Effector memory CD4-positive, alpha-beta T cell (primary cell): ENCODE measurements around the gene TMEM236.

ENCODE experiments used
- DNase-seq, 3 donors: peaks; one replicate each; pipeline ENCODE4 v3.0.0-alpha.2; 2020
- H3K27ac ChIP-seq: 2 replicates; pipeline ENCODE4 v1.7.0; 2013; ENCODE audit warnings: mild to moderate bottlenecking, low read length, moderate library complexity; ENCODE audit not compliant: insufficient read depth, poor library complexity, severe bottlenecking
- H3K27me3 ChIP-seq: replicated peaks from 2 replicates; pipeline ENCODE4 v1.7.0; 2013; ENCODE audit warnings: mild to moderate bottlenecking, low read length; ENCODE audit not compliant: insufficient read depth, control insufficient read depth, poor library complexity, severe bottlenecking
- H3K36me3 ChIP-seq: 2 replicates; pipeline ENCODE4 v1.7.0; 2013; ENCODE audit warnings: mild to moderate bottlenecking, low read length, moderate library complexity; ENCODE audit not compliant: control insufficient read depth, insufficient read depth
- H3K4me1 ChIP-seq: 2 replicates; pipeline ENCODE4 v1.7.0; 2013; ENCODE audit warnings: low read length, mild to moderate bottlenecking; ENCODE audit not compliant: control insufficient read depth, insufficient read depth, poor library complexity, severe bottlenecking
- H3K4me3 ChIP-seq: 2 replicates; pipeline ENCODE4 v1.7.0; 2013; ENCODE audit warnings: low read length, low read depth, mild to moderate bottlenecking; ENCODE audit not compliant: insufficient read depth, poor library complexity, severe bottlenecking
- H3K9me3 ChIP-seq: 2 replicates; pipeline ENCODE4 v1.7.0; 2013; ENCODE audit warnings: mild to moderate bottlenecking, low read length, moderate library complexity; ENCODE audit not compliant: control insufficient read depth

The TMEM236 gene

GRCh38 chr10:17740668-17741067 lies 11.3 kb upstream of the TMEM236 start:
- no peak overlapping the region for H3K4me3 ChIP-seq
- no peak for DNase-seq
- H3K36me3 ChIP-seq: no peaks in the 10 kb centered on the region
- H3K27ac ChIP-seq: no peak overlapping the region
- no peaks in the 10 kb centered on the region for H3K9me3 ChIP-seq
- H3K27me3 ChIP-seq: no peaks in the 10 kb centered on the region
- H3K4me1 ChIP-seq: no peaks in the 10 kb centered on the region

GRCh38 chr10:17742918-17743317 lies 9.1 kb upstream of the TMEM236 start:
- Histone ChIP-seq H3K27ac (no peak overlapping the region), H3K4me3 (no peak overlapping the region), H3K27me3 (no peaks in the 10 kb centered on the region), H3K4me1 (no peaks in the 10 kb centered on the region), H3K36me3 (no peaks in the 10 kb centered on the region), H3K9me3 (no peaks in the 10 kb centered on the region)
- DNase-seq: peak; percentile 22 to 60 (median 33)

DNA sequence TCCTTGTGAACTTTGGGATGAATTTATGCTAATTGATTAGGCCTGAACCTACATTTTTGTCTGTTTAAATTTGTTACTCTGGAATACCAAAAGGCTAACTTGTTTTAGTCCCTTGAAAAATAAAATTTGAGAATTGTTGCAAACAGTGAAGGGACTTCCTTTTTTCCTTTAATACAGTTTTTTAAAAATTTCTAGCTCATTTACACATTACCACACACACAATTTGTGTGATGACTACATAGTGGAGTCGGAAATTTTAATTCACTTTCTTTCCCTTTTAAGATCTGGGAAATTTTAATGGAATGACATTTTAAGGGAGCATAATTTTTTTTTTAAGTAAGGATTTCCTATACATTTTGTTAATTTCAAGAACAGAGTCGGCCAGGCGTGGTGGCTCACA lies 8.6 kb upstream of the TMEM236 start:
- no peak overlapping the region for H3K27ac ChIP-seq
- no peaks in the 10 kb centered on the region for H3K36me3 ChIP-seq
- no peak for DNase-seq

DNA sequence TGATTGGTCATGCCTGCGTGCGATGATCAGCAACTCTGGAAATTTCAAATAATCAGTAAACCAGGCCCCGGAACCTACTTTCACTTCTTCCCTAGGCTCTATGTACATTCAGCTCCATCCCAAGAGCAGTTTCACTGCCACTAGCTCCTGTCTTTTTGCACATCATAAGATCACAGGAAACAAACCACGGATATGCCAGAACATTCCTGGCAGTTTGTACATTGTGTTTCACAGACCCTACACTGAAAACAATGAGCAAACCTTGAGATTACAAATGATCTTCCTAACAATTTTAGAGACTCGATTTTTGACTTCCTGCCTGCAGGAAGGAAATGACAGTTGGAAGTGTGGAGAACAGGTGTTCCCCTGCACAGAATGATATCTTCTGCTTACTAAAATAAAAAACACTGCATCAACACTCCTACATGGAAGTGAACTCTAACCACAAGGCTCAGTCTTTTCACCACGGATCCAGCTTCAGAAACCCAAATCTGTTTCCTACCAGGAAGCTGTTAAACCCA lies 7.6 kb upstream of the TMEM236 start:
- Histone ChIP-seq H3K36me3 (no peaks in the 10 kb centered on the region), H3K9me3 (no peaks in the 10 kb centered on the region), H3K4me1 (no peaks in the 10 kb centered on the region), H3K4me3 (no peak overlapping the region), H3K27ac (no peak overlapping the region), H3K27me3 (no peaks in the 10 kb centered on the region)
- DNase-seq: no peak

More for the DNA sequence above, 8.6 kb upstream of the TMEM236 start:
- Histone ChIP-seq H3K4me3 (no peak overlapping the region), H3K27me3 (no peaks in the 10 kb centered on the region), H3K4me1 (no peaks in the 10 kb centered on the region), H3K9me3 (no peaks in the 10 kb centered on the region)

DNA sequence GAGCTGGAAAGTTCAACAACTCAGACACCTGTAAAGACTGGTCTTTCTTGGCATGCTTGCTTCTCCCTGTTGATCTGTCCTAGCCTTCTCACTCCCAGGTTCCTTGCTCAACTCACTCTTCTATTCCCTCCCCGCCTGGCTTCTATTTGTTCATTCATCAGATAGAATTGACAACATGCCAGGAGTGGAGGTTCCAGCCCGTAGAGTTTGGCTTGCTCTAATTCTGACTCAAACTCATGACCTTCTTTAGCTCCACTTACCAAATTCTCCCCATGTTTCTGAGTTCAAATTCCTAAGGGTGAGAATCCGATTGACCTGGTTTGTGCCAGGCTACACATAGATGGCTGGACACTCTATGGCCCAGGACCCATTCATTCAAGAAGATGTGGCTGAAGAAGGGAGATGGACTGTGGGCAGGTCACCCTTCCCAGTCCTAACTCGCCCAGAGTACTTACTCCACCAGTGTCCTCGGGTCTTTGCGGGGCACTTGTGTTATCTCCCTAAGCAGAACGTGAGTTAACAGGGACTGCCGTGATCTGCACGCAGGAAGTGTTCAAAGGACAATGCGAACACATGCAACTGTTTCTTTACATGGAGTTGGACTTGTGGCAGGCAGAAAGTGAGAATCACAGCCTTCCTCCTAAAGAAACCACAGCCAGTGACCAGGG lies 4.0 kb upstream of the TMEM236 start:
- H3K27me3 ChIP-seq: no peaks in the 10 kb centered on the region
- DNase-seq: no peak
- no peaks in the 10 kb centered on the region for H3K36me3 ChIP-seq
- no peaks in the 10 kb centered on the region for H3K9me3 ChIP-seq
- no peak overlapping the region for H3K27ac ChIP-seq
- no peak overlapping the region for H3K4me3 ChIP-seq
- H3K4me1 ChIP-seq: no peaks in the 10 kb centered on the region

- no peak for DNase-seq
- Histone ChIP-seq H3K27ac (no peak overlapping the region), H3K4me1 (no peaks in the 10 kb centered on the region), H3K36me3 (no peaks in the 10 kb centered on the region), H3K9me3 (no peaks in the 10 kb centered on the region), H3K27me3 (no peaks in the 10 kb centered on the region), H3K4me3 (no peak overlapping the region)
Observed at GRCh38 chr10:17749890-17750289, 2.1 kb upstream of the TMEM236 start.

DNA sequence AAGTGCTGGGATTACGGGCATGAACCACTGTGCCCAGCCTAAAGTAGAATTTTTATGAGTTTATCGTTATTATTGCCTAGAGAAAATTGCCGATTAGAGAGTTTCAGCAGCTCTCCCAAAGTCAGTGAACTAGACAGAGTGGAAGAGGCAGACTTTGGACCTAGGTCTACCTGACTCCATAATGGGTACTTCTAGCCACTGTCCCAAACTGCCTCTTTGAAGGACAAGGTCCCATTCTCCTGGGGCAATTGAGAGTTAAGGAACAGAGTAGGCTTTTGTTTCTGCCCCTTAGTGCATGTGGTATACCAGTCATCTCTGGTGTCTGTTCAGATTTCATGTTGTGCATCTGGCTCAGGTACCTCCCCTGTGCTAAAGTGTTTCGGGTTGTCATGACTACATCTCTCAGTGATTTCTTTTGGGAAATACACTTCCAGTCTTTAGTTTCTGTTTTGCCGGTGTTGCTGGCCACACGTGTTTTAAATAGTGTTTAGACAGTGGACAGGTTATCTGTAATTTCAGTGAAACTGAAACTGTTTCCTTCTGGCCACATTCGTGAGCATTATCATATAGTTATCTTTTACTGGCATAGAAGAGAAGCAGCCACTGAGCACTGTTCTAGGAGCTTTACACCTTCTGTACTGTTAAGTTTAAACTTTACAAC lies 4.7 kb downstream of the TMEM236 start:
- no peak overlapping the region for H3K27ac ChIP-seq
- no peaks in the 10 kb centered on the region for H3K9me3 ChIP-seq
- no peak for DNase-seq
- H3K36me3 ChIP-seq: no peaks in the 10 kb centered on the region
- no peak overlapping the region for H3K4me3 ChIP-seq
- no peaks in the 10 kb centered on the region for H3K27me3 ChIP-seq
- H3K4me1 ChIP-seq: no peaks in the 10 kb centered on the region

- Histone ChIP-seq H3K27me3 (no peaks in the 10 kb centered on the region), H3K36me3 (no peaks in the 10 kb centered on the region), H3K27ac (no peak overlapping the region), H3K4me3 (no peak overlapping the region), H3K4me1 (no peaks in the 10 kb centered on the region), H3K9me3 (no peaks in the 10 kb centered on the region)
- no peak for DNase-seq
Observed at GRCh38 chr10:17758200-17758599, 6.2 kb downstream of the TMEM236 start.

GRCh38 chr10:17758896-17759295 lies 6.9 kb downstream of the TMEM236 start:
- H3K9me3 ChIP-seq: no peaks in the 10 kb centered on the region
- no peak overlapping the region for H3K4me3 ChIP-seq
- DNase-seq: no peak
- no peaks in the 10 kb centered on the region for H3K27me3 ChIP-seq
- H3K4me1 ChIP-seq: no peaks in the 10 kb centered on the region
- no peaks in the 10 kb centered on the region for H3K36me3 ChIP-seq
- no peak overlapping the region for H3K27ac ChIP-seq

DNA sequence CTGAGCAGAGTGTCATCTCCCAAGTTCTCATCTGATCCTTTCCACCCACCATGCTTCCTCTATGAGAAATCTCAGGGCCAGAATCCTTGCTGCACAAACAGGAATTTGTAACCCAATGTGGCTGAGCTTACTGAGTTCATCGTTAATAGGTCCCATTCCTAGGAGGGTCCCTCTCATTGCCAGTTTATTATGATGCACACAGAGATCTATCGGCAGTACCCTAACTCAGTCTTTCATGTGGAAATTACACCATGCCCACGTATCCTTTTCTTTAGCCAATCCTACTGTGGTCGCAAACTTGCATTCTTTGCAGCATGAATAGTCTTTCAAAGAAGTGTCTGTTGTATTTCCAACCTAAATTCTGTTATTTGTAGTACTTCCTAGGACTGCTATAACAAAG lies 12.1 kb downstream of the TMEM236 start:
- Histone ChIP-seq H3K4me3 (no peak overlapping the region), H3K4me1 (no peaks in the 10 kb centered on the region), H3K36me3 (no peaks in the 10 kb centered on the region), H3K27me3 (no peaks in the 10 kb centered on the region), H3K9me3 (no peaks in the 10 kb centered on the region), H3K27ac (no peak overlapping the region)
- DNase-seq: no peak
